KBM-7 (cell line): ENCODE measurements around the gene S100A9.
"Not testable (repeated sequence)": the region's sequence is repeated elsewhere in the genome, so short reads cannot be mapped to it uniquely, and the experiment has no call there.

Source experiments
- DNase-seq: peaks from one replicate; pipeline ENCODE4 v3.0.0-alpha.2; 2015
- in situ Hi-C: fragments of 300-500 bp; cut with MboI; formaldehyde crosslinking; loops from 2 replicates; pipeline ENCODE4 v1.14.3; 2020; ENCODE audit warnings: low sequenced_read_pairs, low pct_unique_long_range_greater_than_20kb, mixed read lengths

The S100A9 gene

DNA sequence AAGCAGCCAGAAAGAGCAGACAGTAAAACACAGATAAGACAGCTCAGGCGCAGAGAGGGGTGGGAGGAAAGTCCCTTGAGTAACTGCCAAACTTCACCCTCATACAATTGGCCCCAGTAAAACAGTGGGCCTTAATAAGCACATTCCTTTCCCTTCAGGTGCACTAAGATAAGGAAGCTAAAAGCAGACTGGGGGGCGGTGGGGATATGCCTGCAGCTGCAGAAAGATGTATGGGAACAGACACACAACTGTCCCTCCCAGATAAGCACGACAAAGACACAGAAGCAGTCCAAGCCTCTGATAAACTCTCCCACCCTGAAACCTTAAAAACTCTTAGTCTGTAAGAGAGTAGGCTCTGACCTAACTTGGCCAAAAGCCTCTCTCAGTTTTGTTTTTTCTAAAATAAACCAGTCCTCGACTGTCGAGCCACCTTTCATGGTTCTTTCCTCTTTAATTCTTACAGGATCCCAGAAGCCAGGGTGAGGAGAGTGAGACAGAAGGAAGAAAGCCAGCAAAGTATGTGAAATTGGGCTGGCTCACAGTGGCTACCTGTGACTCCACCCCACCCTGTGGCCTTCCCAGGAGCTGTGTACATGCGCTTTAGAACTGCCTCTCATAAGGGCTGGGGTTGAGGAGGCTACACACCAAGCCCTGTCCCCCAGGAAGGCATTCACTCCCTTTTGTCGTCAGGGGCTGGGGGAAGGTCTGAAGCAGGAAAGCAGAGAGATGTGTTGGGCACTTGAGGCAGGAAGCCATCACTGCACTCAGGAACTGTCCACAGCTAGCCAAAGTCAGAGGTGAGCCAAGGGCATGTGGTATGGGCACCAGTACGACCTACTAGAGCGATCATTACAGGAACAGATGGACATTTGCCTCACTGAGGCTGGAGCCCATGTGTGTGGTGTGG is 13.6 kb upstream of the S100A9 start:
- DNase-seq = peak; percentile 35
- in situ Hi-C loops = no loop called here

DNA sequence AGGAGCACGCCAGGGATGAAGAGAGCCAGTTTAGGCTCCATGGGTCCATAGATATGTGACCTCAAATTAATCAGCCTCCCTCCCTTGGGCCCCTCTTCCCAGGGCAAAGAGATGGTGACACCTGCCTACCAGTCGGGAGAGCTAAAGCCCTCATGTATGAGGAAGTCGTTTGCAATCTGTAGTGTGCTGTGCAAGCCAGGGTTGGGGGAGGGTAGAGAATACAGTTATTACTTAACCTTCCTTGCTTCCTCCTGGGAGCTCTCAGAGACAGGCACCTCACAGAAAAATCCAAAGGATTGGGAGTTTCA is 13.0 kb upstream of the S100A9 start:
- in situ Hi-C loops = no loop called here
- peak; percentile 72 for DNase-seq

DNA sequence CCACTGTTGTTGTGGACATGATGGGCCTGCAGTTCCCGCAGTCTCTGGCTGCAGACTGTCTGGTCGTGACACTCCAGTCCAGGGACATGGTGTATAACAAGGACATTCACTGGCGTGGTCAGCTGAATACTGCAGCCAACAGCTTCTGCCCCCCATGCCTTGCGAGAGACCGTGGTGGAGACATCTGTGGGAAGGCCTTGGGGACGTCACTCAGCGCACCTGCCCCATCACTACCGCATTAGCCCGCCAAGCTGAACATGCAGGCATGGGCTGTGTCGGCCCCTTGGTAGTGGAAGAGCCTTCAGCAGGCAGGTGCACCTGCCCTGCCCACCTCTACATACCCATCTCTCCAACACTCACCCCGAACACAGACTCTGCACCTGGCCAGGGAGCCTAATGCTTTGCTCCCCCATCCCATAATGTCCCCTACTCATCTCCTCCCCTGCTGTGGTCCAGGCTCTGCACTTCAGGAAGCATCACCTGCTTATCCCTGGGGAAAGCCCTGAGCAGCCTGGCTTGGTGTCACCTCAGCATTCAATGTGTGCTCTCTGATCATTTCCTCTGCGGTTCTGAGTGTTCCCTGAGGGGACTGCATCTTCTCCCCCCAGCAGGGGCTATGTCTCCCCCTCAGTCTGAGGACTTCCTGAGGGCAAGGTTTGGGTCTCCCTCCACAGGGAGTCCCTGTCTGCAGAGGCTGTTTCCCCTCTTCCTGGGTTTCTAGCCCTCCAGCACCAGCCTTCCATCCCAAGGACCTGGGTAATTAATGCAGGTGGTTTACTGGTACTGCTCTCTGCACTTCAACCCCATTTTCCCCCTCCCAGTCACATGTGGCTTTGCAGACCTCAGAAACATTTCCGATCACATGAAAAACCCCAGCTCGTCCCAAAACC is 12.2 kb upstream of the S100A9 start:
- in situ Hi-C loops = no loop called here
- DNase-seq = no peak

DNA sequence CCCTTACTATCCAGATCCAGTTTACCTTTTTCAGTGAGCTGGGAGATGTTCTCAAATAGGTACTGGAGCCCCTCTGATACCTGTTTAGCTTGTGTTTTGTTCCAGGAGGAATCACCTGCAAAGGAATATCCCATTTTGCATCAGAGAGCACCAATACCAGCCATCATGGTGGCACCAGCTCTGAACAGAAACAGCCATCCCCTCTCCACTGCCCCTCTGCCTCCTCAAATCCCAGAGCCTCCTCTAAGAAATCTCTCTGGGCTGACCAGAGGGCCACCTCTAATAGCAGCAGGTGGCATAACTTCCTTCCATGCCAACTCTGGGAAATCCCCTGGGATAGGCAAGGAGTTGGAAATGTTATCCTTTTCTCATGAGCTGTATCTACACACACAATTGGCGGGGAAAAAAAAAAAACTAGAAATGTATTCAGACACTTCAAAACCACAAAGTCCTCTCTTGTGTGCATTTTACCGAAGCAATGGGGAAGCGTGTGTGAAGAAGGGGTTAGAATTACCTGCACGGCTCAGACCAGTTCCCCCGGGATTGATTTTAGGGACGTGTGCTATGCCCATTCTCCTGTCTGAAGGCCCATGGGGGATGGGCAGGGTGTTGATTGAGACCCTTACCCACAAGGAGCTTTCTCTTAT is 11.5 kb upstream of the S100A9 start:
- in situ Hi-C loops = no loop called here
- no peak for DNase-seq

DNA sequence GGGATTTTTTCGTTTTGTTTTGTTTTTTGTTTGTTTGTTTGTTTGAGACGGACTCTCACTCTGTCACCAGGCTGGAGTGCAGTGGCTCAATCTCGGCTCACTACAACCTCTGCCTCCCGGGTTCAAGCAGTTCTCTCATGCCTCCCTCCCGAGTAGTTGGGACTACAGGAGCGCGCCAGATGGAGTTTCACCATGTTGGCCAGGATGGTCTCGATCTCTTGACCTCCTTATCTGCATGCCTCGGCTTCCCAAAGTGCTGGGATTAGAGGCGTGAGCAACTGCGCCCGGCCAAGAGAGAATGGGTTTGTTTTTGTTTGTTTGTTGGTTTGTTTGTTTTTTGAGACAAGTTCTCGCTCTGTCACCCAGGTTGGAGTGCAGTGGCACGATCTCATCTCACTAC is 10.6 kb upstream of the S100A9 start:
- in situ Hi-C loops, DNase-seq: not testable (repeated sequence)

DNA sequence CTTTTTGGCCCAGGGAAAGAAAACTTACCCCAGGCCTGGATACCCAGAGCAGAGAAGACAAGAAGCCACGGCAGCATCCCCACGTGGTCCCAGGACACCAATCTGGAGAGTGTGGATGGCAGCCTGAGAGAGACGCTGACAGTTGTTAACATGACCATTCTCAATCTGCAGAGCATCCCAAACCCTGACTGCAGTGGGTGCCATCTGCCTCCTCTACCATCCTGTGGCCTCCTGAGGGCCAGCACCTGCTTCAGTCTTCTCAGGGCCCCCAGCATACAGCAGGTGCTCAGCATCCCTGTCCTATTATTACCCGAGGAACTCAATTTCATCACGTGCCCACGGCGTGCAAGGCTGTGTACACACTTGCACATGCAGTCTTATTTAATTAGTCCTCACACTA is 9.8 kb upstream of the S100A9 start:
- in situ Hi-C loops = no loop called here
- DNase-seq = no peak

DNA sequence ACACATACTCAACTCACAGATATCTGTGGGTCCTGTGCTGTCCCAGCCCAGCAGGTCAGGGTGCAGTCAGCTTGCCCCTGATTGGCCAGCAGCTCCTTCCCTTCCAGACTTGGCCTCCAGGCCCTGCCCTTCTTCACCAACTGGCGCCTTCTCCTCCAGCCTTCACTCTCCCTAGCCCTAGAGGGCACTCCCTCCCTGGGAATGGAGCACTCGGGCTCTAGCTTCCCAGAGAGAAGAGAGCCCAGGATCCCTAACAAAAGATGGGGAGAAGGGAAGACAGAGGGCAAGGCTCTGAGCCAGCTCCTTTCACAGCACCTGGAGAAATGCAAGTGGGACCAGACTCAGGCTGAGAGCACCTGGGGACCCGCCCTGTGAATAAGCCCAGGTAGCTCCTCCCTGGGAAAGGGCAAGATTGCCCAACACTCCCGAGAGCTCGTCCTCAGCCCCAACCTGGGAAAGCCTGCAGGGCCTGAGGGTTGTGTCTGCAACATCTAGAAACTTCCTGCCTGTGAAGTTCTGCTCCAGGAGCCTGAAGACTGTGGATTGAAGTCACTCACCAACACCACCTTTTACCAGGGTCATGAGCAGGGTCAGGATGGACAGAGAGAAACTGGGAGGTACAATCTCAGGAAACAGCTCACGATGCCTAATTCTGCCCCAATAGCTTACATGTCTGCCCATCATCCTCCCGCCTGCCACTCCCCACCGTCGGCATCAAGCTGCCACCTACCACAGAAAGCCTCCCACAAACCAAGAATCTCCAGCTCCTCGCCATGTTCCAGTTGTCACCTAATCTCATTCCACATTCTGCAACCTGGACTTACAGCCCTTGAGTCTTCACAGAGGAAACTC is 8.9 kb upstream of the S100A9 start, which contains the start of gene PGLYRP4:
TSS of gene PGLYRP4 (minus strand) at position 331 of the 852 bp plus-strand sequence. CDS start 909 bp downstream, outside the sequence.
- DNase-seq = no peak
- in situ Hi-C loops = no loop called here

DNA sequence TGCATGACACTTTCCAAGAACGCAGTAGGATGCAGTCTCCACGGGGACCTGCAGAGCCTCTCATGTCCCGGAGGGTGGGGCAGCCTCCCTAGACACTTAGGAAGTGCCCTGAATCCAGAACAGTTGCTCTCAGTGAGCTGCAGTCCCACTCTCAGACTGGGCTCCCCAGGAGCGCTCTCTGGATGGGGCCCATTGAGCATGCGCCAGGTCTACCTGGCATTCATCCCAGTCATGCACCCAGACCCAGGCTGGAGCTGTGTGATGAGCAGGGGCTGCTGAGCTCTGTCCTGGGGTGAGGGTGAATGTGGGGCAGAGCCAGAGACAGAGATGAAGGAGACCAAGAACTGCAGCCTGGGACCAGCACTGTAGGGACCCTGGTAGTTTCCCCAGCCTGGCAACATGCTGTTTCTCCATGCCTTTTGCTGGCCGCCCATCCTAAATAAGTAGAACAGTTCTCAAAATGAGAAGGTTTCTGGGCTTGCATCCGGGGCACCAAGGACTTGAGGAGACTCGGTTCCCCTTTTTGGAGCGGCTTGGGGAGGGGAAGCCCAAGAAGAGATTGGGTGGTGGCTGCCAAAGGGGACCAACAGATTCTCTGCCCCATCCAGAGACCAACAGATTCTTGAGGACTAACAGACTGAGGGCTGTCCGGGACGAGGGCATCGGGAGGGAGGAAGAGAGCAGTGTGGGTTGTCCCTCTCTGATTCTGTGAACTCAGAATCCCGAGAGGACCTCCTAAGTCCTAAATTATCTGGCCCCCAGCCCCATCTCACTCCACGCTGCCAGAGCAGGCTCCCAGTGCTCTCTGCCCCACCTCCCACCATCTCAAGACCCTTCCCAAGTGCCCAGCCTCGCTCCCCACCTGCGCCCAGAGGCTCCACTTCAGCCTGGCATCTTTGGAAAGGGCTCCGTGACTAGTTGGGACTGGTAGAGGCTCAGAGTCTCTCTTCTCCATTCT is 8.0 kb upstream of the S100A9 start:
- DNase-seq = no peak
- in situ Hi-C loops = no loop called here

DNA sequence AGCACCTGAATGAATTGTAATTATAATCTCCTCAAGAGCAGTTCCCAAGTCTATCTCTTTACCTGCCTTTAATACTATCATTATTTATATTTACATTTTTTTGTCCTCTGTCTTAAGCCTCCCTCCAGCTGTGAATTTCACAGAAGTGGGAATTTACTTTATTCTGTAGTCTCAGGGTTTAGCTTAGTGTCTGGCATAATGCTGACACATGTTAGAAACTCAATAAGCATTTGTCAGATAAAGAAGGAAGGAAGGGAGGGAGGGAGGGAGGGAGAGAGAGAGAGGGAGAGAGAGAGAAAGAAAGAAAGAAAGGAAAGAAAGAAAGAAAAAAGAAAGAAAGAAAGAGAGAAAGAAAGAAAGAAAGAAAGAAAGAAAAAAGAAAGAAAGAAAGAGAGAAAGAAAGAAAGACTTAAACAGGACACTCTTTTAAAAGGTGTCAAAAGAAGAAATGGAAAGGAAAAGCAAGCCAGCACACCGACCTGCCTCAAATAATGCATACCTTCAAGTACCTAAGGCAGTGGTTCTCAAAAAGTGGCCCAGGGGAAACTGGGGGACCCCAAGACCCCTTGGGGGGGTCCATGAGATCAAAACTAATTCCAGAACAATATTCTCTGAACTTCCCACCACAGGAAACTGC is 7.2 kb upstream of the S100A9 start:
- in situ Hi-C loops = no loop called here
- DNase-seq = no peak

DNA sequence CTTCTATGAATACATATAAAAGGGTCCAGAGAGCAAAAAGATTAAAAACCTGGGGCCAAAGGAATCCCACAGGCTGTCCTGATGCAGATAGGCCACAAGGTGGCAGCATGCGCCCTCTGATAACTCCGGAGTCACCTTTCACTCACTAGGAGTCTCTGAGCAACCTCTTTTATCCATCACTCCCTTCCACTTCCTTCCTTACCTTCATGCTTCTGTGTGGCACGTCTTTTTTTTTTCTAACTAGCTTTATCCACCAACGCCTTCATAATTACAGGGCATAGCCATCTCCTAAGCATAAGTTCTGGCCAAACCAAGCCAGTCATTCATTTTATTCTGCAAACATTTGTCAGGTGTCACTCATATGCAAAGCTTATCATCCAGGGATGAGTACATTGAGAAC is 5.1 kb upstream of the S100A9 start:
- in situ Hi-C loops = no loop called here
- peak; percentile 77 for DNase-seq

DNA sequence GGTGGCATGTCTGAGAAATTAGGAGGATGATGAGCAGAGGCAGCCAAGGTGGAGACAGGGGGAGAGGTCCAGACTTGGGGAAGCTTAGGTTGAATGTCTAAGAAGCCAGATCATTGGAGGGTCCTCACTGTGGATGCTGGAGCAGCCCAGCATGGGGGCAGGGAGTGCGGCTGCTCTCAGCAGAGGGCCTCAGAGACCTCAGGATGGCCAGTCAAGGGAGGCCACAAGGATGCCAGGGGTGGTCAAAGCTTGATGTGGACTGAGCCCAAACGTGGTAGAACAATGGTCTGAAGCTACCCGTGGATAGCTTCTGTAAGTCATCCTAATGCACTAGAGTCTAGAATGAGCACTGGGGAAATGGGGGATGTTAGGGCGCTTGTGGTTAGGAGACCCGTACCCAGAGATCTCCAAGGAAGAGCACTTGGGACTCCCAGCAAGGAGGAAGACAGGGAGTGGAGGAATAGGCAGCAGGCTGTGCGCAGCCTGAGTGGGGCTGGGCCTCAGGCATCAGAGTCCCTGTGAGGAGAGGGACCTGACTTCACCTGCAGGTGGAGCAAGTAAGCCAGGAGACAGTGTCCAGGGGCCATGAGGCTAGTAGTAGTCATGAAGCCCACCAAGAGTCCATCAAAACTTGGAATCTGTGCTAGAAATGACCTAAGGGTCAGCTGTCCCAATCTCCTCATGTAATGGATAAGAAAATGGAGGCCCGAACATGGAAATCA is 4.3 kb upstream of the S100A9 start:
- no peak for DNase-seq
- in situ Hi-C loops = no loop called here

DNA sequence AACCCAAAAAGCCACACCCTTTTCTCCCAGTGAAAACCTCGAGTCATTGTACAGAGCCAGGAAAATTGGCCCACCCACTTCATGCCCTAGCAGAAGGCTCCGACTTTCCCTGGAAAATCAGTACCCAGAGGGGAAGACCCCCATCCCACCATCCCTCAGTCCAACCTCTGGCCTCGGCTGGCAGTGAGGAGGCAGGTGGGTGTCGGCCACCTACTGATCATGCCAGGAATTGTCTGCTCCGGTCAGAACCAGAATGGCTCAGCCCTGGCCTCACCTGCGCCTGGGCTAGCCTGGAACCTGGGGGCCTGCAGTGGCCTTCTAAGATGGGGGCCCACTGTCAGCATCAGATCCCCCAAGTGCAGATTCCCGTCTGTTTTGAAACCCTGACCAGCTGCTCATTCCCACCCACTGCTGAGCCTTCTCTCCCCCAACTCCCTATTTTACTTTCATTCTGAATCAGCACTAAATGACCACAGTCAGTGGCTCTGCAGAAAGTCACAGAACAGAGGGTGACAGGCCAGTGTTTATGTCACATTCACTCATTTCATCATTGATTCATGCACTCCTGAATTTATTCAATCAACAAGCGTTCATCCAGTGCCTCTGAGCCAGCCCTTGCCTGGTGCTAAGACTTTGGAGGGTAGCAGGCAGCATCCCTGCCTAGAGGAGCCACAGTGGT is 3.0 kb upstream of the S100A9 start:
- no peak for DNase-seq
- in situ Hi-C loops = no loop called here

DNA sequence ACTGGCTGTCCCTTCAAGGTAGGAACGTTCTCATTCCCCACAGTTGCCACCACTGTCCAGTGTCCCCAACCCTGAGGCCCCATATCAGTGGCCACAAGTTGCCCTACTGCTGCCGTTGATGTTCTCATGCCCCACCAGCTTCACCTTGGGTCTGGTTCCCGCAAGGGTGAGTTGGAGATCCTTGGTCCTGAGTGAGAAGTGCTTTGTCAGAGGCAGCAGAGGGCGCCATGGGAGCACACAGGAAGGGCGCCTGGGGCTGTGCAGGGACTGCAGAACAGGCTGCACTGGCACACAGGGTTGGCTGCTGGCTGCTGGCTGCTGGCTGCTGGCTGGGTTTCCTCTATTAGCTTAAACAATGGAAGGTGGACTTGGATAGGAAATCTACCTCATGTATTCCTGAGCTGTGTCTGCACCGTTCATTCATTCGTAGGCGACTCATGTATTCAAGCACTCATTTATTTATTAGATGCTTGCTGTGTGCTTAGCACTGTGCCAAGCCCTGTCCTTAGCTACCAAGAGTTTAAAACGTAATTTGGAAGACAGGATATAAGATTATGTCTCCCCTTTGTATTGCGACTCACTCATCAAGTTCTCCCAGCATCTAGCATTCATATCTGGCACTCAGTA is 2.1 kb upstream of the S100A9 start:
- DNase-seq = peak; percentile 65
- in situ Hi-C loops = no loop called here

DNA sequence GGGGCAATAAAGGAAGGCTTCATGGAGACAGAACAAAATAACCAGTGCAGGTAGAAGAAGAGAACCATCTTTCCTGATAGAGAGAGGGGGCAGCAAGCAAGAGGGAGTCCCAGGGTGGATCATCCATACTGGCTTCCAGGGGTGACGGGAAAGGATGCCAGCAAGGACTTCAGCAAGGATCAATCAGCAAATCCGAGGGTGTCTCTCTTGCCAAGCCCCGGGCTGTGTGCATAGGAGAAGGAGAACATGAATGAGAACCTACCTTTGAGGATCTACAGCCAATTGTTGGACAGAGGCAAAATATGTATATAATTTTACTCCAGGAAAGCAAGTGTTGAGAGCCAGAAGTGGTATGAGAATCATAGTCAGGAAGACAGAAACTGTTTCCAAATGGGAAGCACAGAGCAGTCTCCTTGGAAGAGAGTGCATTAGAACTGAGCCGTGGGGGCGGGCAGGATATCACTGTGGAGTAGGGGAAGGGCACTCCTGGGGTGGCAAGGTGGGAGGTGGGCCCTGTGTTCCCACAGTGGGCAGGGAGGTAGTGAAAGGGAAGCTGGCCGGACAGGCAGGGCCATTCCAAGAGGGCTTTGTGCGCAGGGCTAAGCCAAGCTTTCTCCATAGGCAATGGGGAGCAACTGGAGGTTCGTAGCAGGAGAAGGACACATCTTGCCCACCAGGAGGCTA is 1.1 kb upstream of the S100A9 start:
- no peak for DNase-seq
- in situ Hi-C loops = no loop called here

DNA sequence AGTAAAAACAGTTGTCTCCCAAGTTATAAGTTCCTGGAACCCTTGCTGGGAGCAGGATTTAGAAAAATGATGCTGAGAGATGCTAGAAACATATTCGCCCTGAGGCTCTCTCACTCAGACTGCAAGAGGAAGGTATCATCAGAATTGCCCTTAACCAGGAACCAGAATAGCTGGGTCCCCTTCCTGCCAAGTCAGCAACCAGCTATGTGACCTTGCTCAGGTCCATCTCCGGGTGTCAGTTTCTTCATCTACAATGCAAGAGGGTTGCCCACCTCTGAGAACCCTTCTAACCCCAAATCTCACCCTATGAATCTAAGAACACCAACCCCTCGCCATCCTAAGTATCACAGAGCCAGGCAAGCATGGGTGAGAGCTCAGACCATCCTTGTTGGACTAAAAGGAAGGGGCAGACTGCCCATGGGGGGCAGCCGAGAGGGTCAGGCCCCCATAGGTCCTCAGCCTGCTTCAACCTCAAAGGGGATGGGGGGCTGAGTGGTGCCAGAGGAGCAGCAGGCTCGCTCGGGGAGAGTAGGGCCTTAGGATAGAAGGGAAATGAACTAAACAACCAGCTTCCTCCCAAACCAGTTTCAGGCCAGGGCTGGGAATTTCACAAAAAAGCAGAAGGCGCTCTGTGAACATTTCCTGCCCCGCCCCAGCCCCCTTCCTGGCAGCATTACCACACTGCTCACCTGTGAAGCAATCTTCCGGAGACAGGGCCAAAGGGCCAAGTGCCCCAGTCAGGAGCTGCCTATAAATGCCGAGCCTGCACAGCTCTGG is 390 bp upstream of the S100A9 start:
- peak; percentile 33 for DNase-seq

More for the DNA sequence above, 390 bp upstream of the S100A9 start:
- in situ Hi-C loops = no loop called here
